Keratinocyte (primary cell): ENCODE measurements around the gene PRAMEF12. TPM values are rescaled to one million over a fixed set of nuclear protein-coding genes. Genes with fewer than 3 reads are reported as not detected.

Source experiments
- DNase-seq: peaks from one replicate; pipeline ENCODE4 v3.0.0-alpha.2; 2011; ENCODE audit warnings: low read depth, missing footprints, low spot score
- FAIRE-seq: peaks from 2 replicates; lab custom pipeline; 2011; peaks lifted over from hg19 to GRCh38; lab: Jason Lieb, UNC
- H2AFZ ChIP-seq: 2 replicates; pipeline ENCODE4 v1.6.0; 2012; ENCODE audit warnings: low read length, control low read depth, inconsistent platforms; ENCODE audit not compliant: control insufficient read depth
- H3K27ac ChIP-seq: 2 replicates; pipeline ENCODE4 v1.5.1; 2011; ENCODE audit warnings: low read length; ENCODE audit not compliant: control insufficient read depth, insufficient read depth
- H3K27me3 ChIP-seq: 3 replicates; pipeline ENCODE4 v1.6.0; 2011; ENCODE audit warnings: low read length; ENCODE audit not compliant: control insufficient read depth, insufficient read depth; ENCODE audit errors: extremely low read depth
- H3K36me3 ChIP-seq, 2 experiments: 2 replicates in 1 of 2; 3 replicates in 1 of 2; pipeline ENCODE4 v1.5.1; 2011; ENCODE audit warnings: low read length in 2 of 2, mild to moderate bottlenecking in 1 of 2; ENCODE audit not compliant: control insufficient read depth in 2 of 2, insufficient read depth in 2 of 2; ENCODE audit errors: extremely low read depth in 1 of 2
- H3K4me1 ChIP-seq: 3 replicates; pipeline ENCODE4 v1.5.1; 2011; ENCODE audit warnings: low read length; ENCODE audit not compliant: control insufficient read depth, insufficient read depth; ENCODE audit errors: extremely low read depth
- H3K4me2 ChIP-seq: 3 replicates; pipeline ENCODE4 v1.6.0; 2011; ENCODE audit warnings: low read depth, low read length; ENCODE audit not compliant: control insufficient read depth, insufficient read depth; ENCODE audit errors: extremely low read depth
- H3K4me3 ChIP-seq, 3 experiments: fragments of 200-600 bp in 1 of 3; sonication (generic) in 1 of 3; 2 replicates in 2 of 3; 3 replicates in 1 of 3; pipeline ENCODE4 v1.5.1; 2011 to 2016; ENCODE audit warnings: low read length in 3 of 3, mild to moderate bottlenecking in 3 of 3, control low read depth in 2 of 3, inconsistent platforms in 1 of 3, low read depth in 1 of 3, mixed read lengths in 1 of 3, mixed run types in 1 of 3, moderate library complexity in 1 of 3; ENCODE audit not compliant: control insufficient read depth in 2 of 3, insufficient read depth in 2 of 3; ENCODE audit errors: extremely low read depth in 1 of 3
- H3K79me2 ChIP-seq: 2 replicates; pipeline ENCODE4 v1.6.0; 2012; ENCODE audit warnings: low read length; ENCODE audit not compliant: control insufficient read depth, insufficient read depth
- H3K9ac ChIP-seq: 3 replicates; pipeline ENCODE4 v1.6.0; 2011; ENCODE audit warnings: low read length; ENCODE audit not compliant: control insufficient read depth, insufficient read depth; ENCODE audit errors: extremely low read depth
- H3K9me1 ChIP-seq: 3 replicates; pipeline ENCODE4 v1.6.0; 2011; ENCODE audit warnings: low read length; ENCODE audit not compliant: control insufficient read depth, insufficient read depth; ENCODE audit errors: extremely low read depth
- H3K9me3 ChIP-seq: 2 replicates; pipeline ENCODE4 v1.5.1; 2012; ENCODE audit warnings: low read depth, low read length; ENCODE audit not compliant: control insufficient read depth
- H4K20me1 ChIP-seq: 3 replicates; pipeline ENCODE4 v1.6.0; 2011; ENCODE audit warnings: low read length; ENCODE audit not compliant: control insufficient read depth, insufficient read depth; ENCODE audit errors: extremely low read depth
- EZH2 ChIP-seq: IDR thresholded peaks from one replicate; pipeline ENCODE4 v1.6.1; 2012; ENCODE audit warnings: inconsistent platforms, mild to moderate bottlenecking, low read length, moderate library complexity
- dilution Hi-C: fragments of 300-500 bp; cut with MboI; formaldehyde crosslinking; loops from one replicate; pipeline ENCODE4 v1.7.0; 2020; ENCODE audit warnings: low sequenced_read_pairs; ENCODE audit not compliant: extremely low pct_ligation_motif_present
- polyA plus RNA-seq, 5 experiments: library from polyadenylated mRNA; depleted of rRNA in 3 of 5; stranded (reverse) in 3 of 5; stranded (forward) in 1 of 5; unstranded in 1 of 5; fragments of >200 nt; gene quantifications; 1 replicate in 1 of 5; 2 replicates in 3 of 5; 3 replicates in 1 of 5; pipeline versions ENCODE4 v1.2.1 to v1.2.3, GENCODE V29; 2011 to 2012; ENCODE audit warnings: missing spikeins in 2 of 5, low read depth in 1 of 5, low replicate concordance in 1 of 5
- TF ChIP-seq, protein P1 (sequence below), 3 experiments: IDR thresholded peaks in 1 of 3; conservative IDR thresholded peaks in 1 of 3; optimal IDR thresholded peaks in 1 of 3; 2 replicates in 2 of 3; 3 replicates in 1 of 3; pipeline versions ENCODE3 to v1.5.1; 2011; ENCODE audit warnings: low read length in 3 of 3, mild to moderate bottlenecking in 3 of 3, moderate library complexity in 2 of 3, control low read depth in 1 of 3, inconsistent platforms in 1 of 3; ENCODE audit not compliant: insufficient read depth in 2 of 3; ENCODE audit errors: extremely low read depth in 1 of 3

PRAMEF12 gene
- polyA plus RNA-seq, 1 donor (not counting 4 experiments of a cell fraction or from before 2014, with no cell fraction given): not detected

DNA sequence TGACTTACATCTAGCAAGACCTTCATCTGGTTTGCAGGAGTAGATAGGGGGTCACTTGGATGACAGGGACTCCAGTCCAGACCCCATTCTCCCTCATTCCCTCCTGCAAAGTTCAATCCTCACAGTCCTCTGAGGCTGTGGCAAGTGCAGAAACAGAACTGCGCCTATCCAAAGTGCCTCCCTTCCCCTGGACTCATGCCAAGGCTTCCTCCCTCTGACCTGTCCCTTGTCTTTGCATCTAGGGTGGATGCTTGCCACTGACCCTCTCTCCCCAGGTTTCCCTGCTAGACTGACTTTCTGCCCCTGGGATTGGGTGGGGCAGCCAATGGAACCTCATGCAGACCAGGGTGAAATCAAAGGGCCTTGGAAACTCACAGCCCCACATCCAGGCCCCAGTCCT, 36.4 kb downstream of the PRAMEF12 start:
- H3K27ac ChIP-seq: no peak overlapping the region
- DNase-seq (no peak), FAIRE-seq (no peak)
- no peak overlapping the region for H2AFZ ChIP-seq
- TF ChIP-seq EZH2: no peak
- TF ChIP-seq, protein P1, sequence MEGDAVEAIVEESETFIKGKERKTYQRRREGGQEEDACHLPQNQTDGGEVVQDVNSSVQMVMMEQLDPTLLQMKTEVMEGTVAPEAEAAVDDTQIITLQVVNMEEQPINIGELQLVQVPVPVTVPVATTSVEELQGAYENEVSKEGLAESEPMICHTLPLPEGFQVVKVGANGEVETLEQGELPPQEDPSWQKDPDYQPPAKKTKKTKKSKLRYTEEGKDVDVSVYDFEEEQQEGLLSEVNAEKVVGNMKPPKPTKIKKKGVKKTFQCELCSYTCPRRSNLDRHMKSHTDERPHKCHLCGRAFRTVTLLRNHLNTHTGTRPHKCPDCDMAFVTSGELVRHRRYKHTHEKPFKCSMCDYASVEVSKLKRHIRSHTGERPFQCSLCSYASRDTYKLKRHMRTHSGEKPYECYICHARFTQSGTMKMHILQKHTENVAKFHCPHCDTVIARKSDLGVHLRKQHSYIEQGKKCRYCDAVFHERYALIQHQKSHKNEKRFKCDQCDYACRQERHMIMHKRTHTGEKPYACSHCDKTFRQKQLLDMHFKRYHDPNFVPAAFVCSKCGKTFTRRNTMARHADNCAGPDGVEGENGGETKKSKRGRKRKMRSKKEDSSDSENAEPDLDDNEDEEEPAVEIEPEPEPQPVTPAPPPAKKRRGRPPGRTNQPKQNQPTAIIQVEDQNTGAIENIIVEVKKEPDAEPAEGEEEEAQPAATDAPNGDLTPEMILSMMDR (optimal IDR thresholded peaks at IDR 0.05 in 1 of 3, IDR thresholded peaks at IDR 0.05 in 1 of 3, conservative IDR thresholded peaks at IDR 0.05 in 1 of 3; ENCODE audit: extremely low read depth in 1 of 3, insufficient read depth in 2 of 3, low read length in 3 of 3): no peak
- H3K4me2 ChIP-seq: peak overlapping the region; percentile 85
- no peak overlapping the region for H3K4me3 ChIP-seq
- no peak overlapping the region for H3K9ac ChIP-seq
- no peaks in the 10 kb centered on the region for H3K36me3 ChIP-seq
- no peaks in the 10 kb centered on the region for H3K27me3 ChIP-seq
- H4K20me1 ChIP-seq: no peaks in the 10 kb centered on the region
- H3K4me1 ChIP-seq: peaks cover 25% of the 10 kb centered on the region
- H3K79me2 ChIP-seq: no peaks in the 10 kb centered on the region
- no peaks in the 10 kb centered on the region for H3K9me3 ChIP-seq
- dilution Hi-C loops: no loop called here
- no peaks in the 10 kb centered on the region for H3K9me1 ChIP-seq

DNA sequence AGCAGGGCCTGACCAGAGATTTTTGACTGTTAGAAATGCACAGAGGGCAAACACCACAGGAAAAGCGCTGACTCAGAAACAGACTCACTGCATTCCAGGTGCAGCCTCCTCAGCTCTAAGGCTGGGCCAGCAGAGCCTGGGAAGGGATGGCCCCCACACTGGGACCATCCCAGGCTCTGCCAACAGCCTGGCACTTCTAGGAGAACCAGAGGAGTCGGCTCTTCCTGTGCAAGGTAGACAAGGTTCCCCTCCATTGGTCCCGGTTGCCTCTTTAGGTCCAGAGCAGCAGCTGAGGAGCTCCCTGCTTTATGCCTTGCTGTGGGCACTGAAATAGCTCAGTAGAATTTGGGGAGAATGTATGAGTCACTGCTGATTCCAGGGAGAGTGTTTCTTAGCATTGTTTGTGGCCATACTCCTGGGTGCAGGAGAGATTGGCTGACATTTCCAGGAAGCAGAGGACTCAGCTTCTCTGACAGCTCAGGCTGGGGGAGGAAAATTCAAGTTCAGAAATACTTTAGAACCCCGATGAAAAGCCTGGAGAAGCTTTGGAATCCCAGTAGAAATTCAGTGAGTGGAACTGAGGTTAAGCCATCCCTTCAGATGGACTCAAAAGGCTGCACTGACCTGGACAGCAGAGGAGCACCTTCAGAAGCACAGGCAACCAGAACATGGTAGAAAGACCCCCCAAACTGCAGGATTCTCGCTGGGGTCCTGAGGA, 37.3 kb downstream of the PRAMEF12 start:
- H3K4me2 ChIP-seq: peak overlapping the region; percentile 85
- no peaks in the 10 kb centered on the region for H3K27me3 ChIP-seq
- DNase-seq (no peak), FAIRE-seq (peak; percentile 75)
- H2AFZ ChIP-seq: peak overlapping the region; percentile 71
- peak overlapping the region; percentile 65 for H3K27ac ChIP-seq
- no peaks in the 10 kb centered on the region for H3K36me3 ChIP-seq
- no peaks in the 10 kb centered on the region for H3K79me2 ChIP-seq
- H3K4me3 ChIP-seq: peak overlapping the region in 1 of 3 experiments; percentile 34
- H3K9ac ChIP-seq: peak overlapping the region; percentile 48
- H3K9me3 ChIP-seq: no peaks in the 10 kb centered on the region
- dilution Hi-C loops: no loop called here
- H4K20me1 ChIP-seq: no peaks in the 10 kb centered on the region
- TF ChIP-seq, protein P1 (optimal IDR thresholded peaks at IDR 0.05 in 1 of 3, IDR thresholded peaks at IDR 0.05 in 1 of 3, conservative IDR thresholded peaks at IDR 0.05 in 1 of 3; ENCODE audit: extremely low read depth in 1 of 3, insufficient read depth in 2 of 3, low read length in 3 of 3): no peak
- TF ChIP-seq EZH2: no peak
- no peaks in the 10 kb centered on the region for H3K9me1 ChIP-seq
- H3K4me1 ChIP-seq: peaks cover 25% of the 10 kb centered on the region
